SJSA1 (cell line): ENCODE data around the gene C9orf50. TPM values are rescaled to one million over a fixed set of nuclear protein-coding genes. Genes with fewer than 3 reads are reported as not detected.
"Not testable (repeated sequence)": the region's sequence is repeated elsewhere in the genome, so short reads cannot be mapped to it uniquely, and the experiment has no call there.

Experiments used
- DNase-seq, 2 experiments: peaks; one replicate each; pipeline ENCODE4 v3.0.0-alpha.2; 2015 to 2020; ENCODE audit warnings: low spot score in 2 of 2, low read depth in 1 of 2
- H3K27ac ChIP-seq: fragments of 250-450 bp; sonication (Bioruptor Pico); 2 replicates; pipeline ENCODE4 v1.5.1; 2020; ENCODE audit warnings: mild to moderate bottlenecking, moderate library complexity
- H3K27me3 ChIP-seq: fragments of 250-450 bp; sonication (Bioruptor Pico); replicated peaks from 2 replicates; pipeline ENCODE4 v1.5.1; 2020; ENCODE audit warnings: mild to moderate bottlenecking, moderate library complexity
- H3K36me3 ChIP-seq: fragments of 250-450 bp; sonication (Bioruptor Pico); 2 replicates; pipeline ENCODE4 v1.5.1; 2020; ENCODE audit warnings: mild to moderate bottlenecking
- H3K4me1 ChIP-seq: fragments of 250-450 bp; sonication (Bioruptor Pico); replicated peaks from 2 replicates; pipeline ENCODE4 v1.6.1; 2021; ENCODE audit warnings: mild to moderate bottlenecking
- H3K4me3 ChIP-seq: fragments of 250-450 bp; sonication (Bioruptor Pico); 2 replicates; pipeline ENCODE4 v1.5.1; 2020; ENCODE audit warnings: mild to moderate bottlenecking
- H3K9me3 ChIP-seq: fragments of 250-450 bp; sonication (Bioruptor Pico); replicated peaks from 2 replicates; pipeline ENCODE4 v1.5.1; 2020; ENCODE audit warnings: mild to moderate bottlenecking
- total RNA-seq: library from RNA; depleted of rRNA; stranded (reverse); fragments of >200 nt; shearing (Covaris generic); gene quantifications from 2 replicates; pipeline ENCODE4 v1.2.3, GENCODE V29; 2014

The C9orf50 gene
- total RNA-seq, 1 experiment from 2014 or later = not detected

DNA sequence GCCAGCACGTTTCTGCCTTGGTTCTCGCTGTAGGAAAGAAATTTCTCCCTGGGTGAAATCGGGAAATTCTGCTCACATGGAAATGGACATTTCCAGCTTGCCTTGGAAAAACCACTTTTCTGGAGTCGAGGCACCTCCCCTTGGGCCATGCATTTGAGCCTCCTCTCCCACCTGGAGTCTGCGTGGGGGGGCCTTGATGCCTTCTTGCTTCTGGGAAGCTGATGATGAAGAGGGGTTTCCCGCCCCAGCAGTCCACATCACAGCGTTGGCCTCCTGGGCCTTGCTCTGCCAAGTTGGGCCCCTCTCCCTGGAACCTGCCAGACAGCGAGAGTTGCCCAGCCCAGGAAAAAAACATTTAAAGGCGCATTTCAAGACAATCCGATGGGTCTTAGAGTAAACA is 22.8 kb upstream of the C9orf50 start:
- H3K36me3 ChIP-seq = peaks cover 25% of the 10 kb centered on the region
- peaks cover 25% of the 10 kb centered on the region for H3K4me1 ChIP-seq
- no peaks in the 10 kb centered on the region for H3K9me3 ChIP-seq

DNA sequence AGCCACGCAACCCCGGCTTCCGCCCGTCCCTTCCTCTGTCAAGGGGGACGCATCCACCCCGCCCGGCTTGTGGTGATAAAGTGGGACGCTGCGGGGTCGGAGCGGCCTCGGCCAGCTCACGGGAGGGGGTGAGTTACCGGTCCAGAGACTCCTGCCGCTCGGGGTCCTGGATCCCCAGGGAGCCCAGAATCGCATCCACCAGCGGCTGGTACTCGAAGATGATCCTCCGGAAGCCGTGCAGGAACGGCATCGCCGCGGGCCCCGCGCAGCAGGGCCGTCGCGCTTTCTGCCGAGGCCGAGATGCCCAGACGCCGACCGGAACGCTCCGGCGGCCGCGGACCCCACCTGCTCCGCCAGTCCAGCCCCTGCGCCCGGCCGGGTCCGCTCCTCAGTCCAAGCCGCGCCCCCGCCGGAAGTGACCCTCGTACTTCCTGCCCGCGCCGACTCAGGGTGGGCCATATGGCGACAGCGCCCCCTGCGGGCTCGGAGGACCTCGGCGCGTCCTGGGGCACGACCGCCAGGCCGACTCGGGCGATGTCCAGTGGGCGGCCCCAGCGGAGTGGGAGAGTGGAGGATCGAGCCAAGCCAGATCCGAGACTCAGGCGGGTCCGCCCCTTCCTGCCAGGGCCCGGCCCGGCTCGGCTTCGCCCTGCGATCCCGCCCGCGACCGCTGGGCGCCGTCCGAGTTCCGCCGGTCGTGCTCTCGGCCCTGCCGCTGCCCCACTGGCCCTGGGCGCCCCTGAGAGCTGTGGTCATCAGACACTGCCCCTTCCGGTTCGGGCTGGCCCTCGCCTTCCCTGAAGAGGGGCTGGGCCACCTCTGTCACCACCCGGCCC is 21.1 kb upstream of the C9orf50 start, which contains the start of gene ASB6:
TSS of gene ASB6 (minus strand) at position 402 of the 836 bp plus-strand sequence. CDS start at position 250, 152 bp downstream.
- Histone ChIP-seq H3K4me3 (peak within 1 kb of the TSS; percentile 85), H3K4me1 (peaks cover 25% of the 10 kb centered on the region), H3K27ac (peak within 1 kb of the TSS; percentile 14; the same call in 1 of the 2 replicates), H3K36me3 (peaks cover 43% of the 10 kb centered on the region), H3K27me3 (no peaks in the 10 kb centered on the region), H3K9me3 (no peaks in the 10 kb centered on the region)
- peak; percentile 96 to 98 for DNase-seq

More for the DNA sequence above, 22.8 kb upstream of the C9orf50 start:
- no peaks in the 10 kb centered on the region for H3K27me3 ChIP-seq
- H3K27ac ChIP-seq = no peak overlapping the region
- H3K4me3 ChIP-seq = no peak overlapping the region
- no peak for DNase-seq

GRCh38 chr9:129640871-129641749 is 20.2 kb upstream of the C9orf50 start:
- peaks cover 51% of the 10 kb centered on the region for H3K36me3 ChIP-seq
- H3K27ac ChIP-seq = no peak overlapping the region
- DNase-seq = no peak
- H3K4me1 ChIP-seq = peaks cover 25% of the 10 kb centered on the region
- H3K9me3 ChIP-seq = no peaks in the 10 kb centered on the region
- no peaks in the 10 kb centered on the region for H3K27me3 ChIP-seq
- peak overlapping the region; percentile 85 for H3K4me3 ChIP-seq

DNA sequence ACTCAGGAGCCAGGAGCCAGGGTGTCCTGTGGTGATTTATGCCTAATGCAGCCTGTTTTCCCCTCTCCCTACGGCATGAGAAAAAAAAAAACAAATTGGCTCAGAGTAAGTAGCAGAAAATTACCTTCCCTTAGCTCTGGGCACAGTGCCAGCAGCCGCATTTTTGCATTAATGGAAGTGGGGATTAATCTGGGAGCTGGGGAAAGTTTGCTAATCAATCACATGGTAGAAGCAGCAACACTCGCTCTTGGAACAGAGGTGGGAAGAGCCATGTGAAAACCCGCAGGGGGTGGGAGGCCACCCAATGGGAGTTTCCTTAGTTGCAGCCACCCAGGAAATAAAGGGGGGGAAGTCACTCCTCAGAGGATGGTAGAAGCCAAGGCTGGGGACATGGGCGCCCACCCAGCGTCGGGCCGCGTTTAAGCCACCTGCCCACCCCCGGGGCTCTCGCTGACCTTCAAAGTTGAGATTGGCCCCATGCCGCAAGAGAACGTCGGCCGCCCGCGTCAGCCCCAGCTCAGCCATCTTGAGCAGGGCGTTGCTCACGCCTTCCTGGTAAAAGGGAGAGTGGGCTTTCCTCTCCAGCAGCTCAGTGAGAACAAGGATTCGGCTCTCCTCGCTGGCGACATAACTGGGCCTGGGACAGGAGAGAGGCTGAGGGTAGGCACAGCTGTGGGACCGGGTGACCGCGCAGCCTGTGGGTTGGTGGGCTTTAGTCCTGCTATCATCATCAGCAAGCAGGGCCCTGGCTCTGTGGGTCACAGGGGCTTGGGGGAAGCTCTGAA is 19.4 kb upstream of the C9orf50 start:
- no peak overlapping the region for H3K27ac ChIP-seq
- peak overlapping the region; percentile 85 for H3K4me3 ChIP-seq
- H3K4me1 ChIP-seq = peaks cover 25% of the 10 kb centered on the region
- no peak for DNase-seq
- no peaks in the 10 kb centered on the region for H3K27me3 ChIP-seq
- H3K36me3 ChIP-seq = peaks cover 59% of the 10 kb centered on the region
- no peaks in the 10 kb centered on the region for H3K9me3 ChIP-seq

DNA sequence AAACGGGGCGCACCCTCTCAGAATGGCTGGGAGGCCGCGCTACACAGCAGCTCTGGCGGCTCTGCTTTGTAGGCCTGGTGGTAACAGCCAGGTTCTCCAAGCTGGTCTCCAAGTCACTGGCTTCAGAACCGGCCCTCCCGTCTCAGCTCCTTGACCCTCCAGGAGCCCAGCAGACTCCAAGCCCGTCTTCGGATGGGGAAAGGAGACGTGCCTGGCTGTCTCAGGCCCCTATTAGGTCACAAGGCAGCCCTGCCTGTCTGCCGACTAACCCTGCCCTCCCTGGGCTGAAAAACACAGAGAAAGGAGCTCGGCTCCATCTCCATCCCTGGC is 18.8 kb upstream of the C9orf50 start:
- Histone ChIP-seq H3K27ac (no peak overlapping the region), H3K36me3 (peaks cover 65% of the 10 kb centered on the region), H3K4me1 (peaks cover 25% of the 10 kb centered on the region), H3K27me3 (no peaks in the 10 kb centered on the region), H3K9me3 (no peaks in the 10 kb centered on the region), H3K4me3 (no peak overlapping the region)
- no peak for DNase-seq

GRCh38 chr9:129639034-129639630 is 18.2 kb upstream of the C9orf50 start:
- H3K27me3 ChIP-seq = no peaks in the 10 kb centered on the region
- DNase-seq = no peak
- peaks cover 68% of the 10 kb centered on the region for H3K36me3 ChIP-seq
- H3K4me3 ChIP-seq = no peak overlapping the region
- H3K4me1 ChIP-seq = peaks cover 25% of the 10 kb centered on the region
- no peak overlapping the region for H3K27ac ChIP-seq
- H3K9me3 ChIP-seq = no peaks in the 10 kb centered on the region

GRCh38 chr9:129637673-129638439 is 17.0 kb upstream of the C9orf50 start:
- H3K4me1 ChIP-seq = peaks cover 25% of the 10 kb centered on the region
- peaks cover 81% of the 10 kb centered on the region for H3K36me3 ChIP-seq
- no peak for DNase-seq

GRCh38 chr9:129637102-129637501 is 16.2 kb upstream of the C9orf50 start:
- Histone ChIP-seq H3K4me3 (no peak overlapping the region), H3K27me3 (no peaks in the 10 kb centered on the region), H3K27ac (no peak overlapping the region), H3K4me1 (peaks cover 24% of the 10 kb centered on the region), H3K36me3 (peaks cover 89% of the 10 kb centered on the region), H3K9me3 (no peaks in the 10 kb centered on the region)
- DNase-seq = no peak

More at GRCh38 chr9:129637673-129638439, 17.0 kb upstream of the C9orf50 start:
- Histone ChIP-seq H3K4me3 (no peak overlapping the region), H3K27me3 (no peaks in the 10 kb centered on the region), H3K27ac (no peak overlapping the region), H3K9me3 (no peaks in the 10 kb centered on the region)

DNA sequence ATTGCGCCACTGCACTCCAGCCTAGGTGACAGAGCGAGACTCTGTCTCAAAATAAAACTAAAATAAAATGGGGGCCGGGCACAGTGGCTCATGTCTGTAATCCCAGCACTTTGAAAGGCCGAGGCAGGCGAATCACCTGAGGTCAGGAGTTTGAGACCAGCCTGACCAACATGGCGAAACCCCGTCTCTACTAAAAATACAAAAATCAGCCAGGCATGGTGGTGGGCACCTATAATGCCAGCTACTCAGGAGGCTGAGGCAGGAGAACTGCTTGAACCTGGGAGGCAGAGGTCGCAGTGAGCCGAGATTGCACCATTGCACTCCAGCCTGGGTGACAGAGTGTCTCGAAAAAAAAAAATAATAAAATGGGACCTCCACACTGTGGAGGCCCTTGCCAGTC is 15.4 kb upstream of the C9orf50 start:
- peaks cover 28% of the 10 kb centered on the region for H3K4me1 ChIP-seq
- not testable (repeated sequence) for H3K27ac ChIP-seq, H3K27me3 ChIP-seq, DNase-seq, H3K9me3 ChIP-seq, H3K4me3 ChIP-seq
- peaks cover 91% of the 10 kb centered on the region for H3K36me3 ChIP-seq

DNA sequence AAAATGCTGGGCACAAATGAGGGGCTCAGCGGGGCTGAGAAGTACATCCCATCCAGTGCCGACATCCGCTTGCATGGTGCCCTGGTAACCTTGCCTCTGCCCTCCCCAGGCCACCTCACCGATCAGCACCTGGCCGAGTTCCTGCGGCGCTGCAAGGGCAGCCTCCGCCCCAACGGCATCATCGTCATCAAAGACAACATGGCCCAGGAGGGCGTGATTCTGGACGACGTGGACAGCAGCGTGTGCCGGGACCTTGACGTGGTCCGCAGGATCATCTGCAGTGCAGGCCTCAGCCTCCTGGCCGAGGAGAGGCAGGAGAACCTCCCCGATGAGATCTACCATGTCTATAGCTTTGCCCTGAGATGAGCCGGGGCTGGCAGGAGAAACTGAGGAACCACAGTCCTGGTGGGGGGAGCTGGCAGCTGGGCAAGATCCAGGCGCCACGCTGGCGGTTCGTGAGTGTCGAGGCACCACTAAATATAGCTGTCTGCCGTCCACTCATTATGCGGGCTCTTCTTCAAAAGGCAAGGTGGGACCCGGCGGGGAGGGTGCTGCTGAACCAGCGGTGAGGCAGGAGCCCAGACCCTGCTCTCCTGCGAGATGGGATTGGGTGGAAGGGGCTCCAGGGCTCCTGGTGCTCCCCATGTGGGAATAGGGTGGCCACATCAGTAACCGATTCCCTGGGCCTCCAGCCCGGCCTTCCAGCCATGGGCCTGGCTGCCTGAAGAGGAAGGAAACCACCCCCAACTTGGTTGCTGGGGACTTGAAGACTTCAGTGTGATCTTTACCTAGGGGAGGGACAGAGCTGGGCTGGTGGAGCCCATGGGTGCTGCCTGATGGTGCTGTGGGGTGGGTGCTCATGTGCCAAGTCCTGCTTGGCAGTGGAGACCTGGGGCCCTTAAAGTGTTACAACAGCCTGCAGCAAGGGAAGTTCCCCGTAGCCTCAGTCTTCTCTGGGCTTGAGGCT is 14.5 kb upstream of the C9orf50 start:
- no peak for DNase-seq
- Histone ChIP-seq H3K4me3 (no peak overlapping the region), H3K27ac (no peak overlapping the region), H3K27me3 (no peaks in the 10 kb centered on the region), H3K9me3 (no peaks in the 10 kb centered on the region), H3K36me3 (peaks cover 95% of the 10 kb centered on the region), H3K4me1 (peaks cover 27% of the 10 kb centered on the region)

DNA sequence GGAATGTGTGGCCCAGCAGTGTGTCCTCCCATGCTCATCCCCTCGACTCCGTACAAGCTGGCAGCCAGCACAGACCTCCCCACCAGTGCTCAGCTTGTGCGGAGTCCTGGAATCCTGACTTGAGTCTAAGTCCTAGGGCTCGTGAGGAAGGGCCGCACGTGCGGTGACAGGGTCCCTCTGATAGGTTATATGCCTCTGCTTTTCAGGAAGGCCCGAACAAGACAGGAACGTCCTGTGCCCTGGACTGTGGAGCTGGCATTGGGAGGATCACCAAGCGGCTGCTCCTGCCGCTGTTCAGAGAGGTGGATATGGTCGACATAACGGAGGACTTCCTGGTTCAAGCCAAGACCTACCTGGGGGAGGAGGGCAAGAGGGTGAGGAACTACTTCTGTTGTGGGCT is 12.9 kb upstream of the C9orf50 start:
- Histone ChIP-seq H3K9me3 (no peaks in the 10 kb centered on the region), H3K27ac (no peak overlapping the region), H3K4me3 (no peak overlapping the region), H3K27me3 (no peaks in the 10 kb centered on the region), H3K36me3 (peaks cover 84% of the 10 kb centered on the region), H3K4me1 (peaks cover 21% of the 10 kb centered on the region)
- no peak for DNase-seq

DNA sequence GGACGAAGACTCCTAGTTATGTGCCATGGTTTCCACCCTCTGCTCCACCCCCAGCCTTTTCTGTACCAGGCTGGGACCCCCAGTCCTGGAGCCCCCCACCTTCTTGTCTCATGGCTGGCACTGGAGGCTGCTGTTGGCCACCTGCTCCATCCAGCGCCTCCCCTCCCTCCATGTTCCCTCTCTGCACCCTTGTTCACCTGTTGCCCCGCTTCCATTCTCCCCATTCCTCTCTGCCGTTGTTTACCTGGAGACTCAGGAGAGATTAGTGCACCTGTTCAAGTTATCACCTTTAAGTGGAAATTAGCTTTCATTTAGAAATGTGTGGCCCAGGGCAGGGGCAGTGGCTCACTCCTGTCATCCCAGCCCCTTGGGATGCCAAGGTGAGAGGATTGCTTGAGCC is 12.3 kb upstream of the C9orf50 start:
- Histone ChIP-seq H3K36me3 (peaks cover 84% of the 10 kb centered on the region), H3K4me1 (peaks cover 21% of the 10 kb centered on the region)
- DNase-seq = no peak

More for the DNA sequence above, 12.3 kb upstream of the C9orf50 start:
- H3K27me3 ChIP-seq = no peaks in the 10 kb centered on the region
- H3K4me3 ChIP-seq = no peak overlapping the region
- no peak overlapping the region for H3K27ac ChIP-seq
- no peaks in the 10 kb centered on the region for H3K9me3 ChIP-seq
